Lower leg skin (tissue), 3 donors: ENCODE measurements around the gene SLC46A1.

ENCODE experiments used
- CTCF ChIP-seq, 3 donors: fragments of 450-650 bp; IDR thresholded peaks; one replicate each; pipeline ENCODE4 v1.5.1; 2016; ENCODE audit warnings: antibody characterized with exemption in 3 of 3, mild to moderate bottlenecking in 3 of 3, moderate library complexity in 2 of 3
- POLR2A ChIP-seq, 2 donors: fragments of 450-650 bp; IDR thresholded peaks; one replicate each; pipeline ENCODE4 v1.6.1; 2016 to 2017; ENCODE audit warnings: antibody characterized with exemption in 2 of 2, mild to moderate bottlenecking in 1 of 2, moderate library complexity in 1 of 2

GRCh38 chr17:28405632-28406472, at the start of gene SLC46A1:
- TF ChIP-seq POLR2A (IDR thresholded peaks at IDR 0.05), result no peak
- TF ChIP-seq CTCF (IDR thresholded peaks at IDR 0.05), result no peak
